AG20443 (cell line): Measurements from ENCODE around the gene KCNJ6.
"Not testable (repeated sequence)": the region's sequence is repeated elsewhere in the genome, so short reads cannot be mapped to it uniquely, and the experiment has no call there.

ENCODE experiments used
- DNase-seq: peaks from one replicate; pipeline ENCODE4 v3.0.0; 2012; ENCODE audit warnings: low spot score, mixed read lengths

Gene KCNJ6

DNA sequence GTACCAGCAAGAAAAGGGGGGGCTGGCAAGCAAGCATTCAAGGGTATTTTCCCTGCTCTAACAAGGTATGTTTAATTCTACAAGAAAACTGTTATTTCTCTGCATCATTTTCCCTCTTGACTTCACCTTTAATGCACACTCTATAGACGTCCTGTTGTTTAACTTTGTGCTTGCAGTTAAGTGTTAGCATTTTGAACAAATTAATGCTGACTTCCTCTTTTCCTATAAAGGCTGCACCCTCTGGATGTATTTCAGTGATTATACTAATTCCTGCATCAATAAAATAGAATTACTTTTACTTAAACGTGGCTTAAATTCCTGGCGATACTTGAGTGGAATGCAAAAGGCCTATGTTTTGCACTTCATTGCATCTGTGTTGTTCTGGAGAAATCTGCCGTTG, 183.3 kb downstream of the KCNJ6 start:
- no peak for DNase-seq

- DNase-seq, result no peak
Observed at GRCh38 chr21:37724201-37724600, 192.1 kb downstream of the KCNJ6 start.

DNA sequence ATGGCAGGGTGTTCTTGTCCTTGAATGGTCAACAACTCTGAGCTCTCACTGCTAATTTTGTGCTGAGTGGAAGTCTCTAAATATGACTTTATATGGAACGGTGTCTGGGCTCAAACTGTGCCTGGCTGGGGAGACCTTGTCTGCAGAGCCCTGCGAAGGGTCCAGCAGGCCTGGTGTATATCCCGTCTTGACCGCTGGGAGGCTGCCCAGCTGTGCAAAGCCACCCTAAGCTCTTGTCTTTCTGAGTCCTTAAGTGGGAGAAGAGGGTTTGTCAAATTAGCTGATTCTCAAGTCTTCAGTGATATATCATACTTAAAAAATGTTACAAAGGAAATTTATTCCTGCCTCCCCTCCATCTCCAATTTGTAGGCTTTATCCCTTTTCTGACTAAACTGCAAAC, 198.7 kb downstream of the KCNJ6 start:
- no peak for DNase-seq

- not testable (repeated sequence) for DNase-seq
Observed at GRCh38 chr21:37712569-37712934, 203.7 kb downstream of the KCNJ6 start.

DNA sequence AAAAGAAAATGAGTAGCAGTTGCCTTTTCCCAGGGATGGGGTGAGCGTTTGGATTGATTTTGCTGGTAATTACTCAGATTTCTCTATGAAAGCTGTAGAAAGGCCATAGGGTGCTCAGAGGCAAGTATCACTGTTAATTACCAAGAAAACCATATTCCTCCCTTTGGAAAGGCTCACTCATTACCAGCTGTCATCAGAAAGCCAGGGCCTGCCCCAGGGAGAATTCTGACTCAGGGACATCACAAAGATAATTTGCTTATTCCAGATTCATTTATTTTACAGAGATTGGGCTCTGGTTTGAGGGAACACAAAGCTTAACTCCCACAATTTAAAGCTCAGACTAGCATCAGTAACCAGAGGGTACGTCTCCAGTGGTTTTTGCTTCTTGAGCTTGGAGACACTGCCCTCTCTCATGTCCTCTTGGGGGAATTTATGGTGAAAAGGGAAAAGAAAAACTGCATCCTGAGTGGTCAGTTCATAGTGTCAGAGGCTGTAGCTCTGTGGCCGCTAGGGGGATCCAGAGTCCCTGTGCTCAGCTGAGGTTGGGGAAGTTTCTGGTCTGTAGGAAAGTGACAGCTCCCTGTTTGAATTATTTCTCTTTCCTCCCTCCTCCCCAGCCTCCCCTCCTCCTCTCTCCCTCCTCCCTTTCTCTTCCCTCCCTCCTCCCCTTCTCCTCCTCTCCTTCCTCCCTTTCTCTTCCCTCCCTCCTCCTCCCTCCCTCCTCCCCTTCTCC, 204.3 kb downstream of the KCNJ6 start:
- DNase-seq, result peak; percentile 87

DNA sequence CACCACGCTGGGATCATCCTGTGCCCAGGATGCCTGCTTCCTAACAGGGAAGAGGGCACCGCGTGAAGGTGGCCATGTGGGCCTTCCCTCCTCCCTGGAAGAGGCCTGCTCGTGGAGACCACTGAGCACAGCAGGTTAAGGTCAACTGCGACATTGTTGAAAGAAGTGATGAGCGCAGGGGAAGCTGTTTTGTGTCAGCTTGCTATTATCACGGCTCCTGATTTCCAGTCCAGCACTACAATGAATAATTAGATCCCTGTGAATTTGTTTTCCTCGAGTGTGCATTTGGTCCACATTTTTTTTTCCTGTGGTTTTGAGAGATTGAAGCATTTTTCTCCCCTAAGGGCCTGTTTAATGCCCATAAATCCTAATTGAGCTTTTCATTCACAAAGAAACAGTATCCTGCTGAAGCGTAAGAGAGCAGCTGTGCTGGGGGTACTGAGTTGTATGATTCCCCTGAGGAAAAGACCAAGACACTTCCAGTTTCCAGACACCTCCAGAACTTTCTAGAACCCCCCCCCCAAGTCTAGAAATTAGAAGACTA, 204.9 kb downstream of the KCNJ6 start:
- DNase-seq, result no peak

GRCh38 chr21:37710546-37711285, 205.5 kb downstream of the KCNJ6 start:
- DNase-seq, result no peak

DNA sequence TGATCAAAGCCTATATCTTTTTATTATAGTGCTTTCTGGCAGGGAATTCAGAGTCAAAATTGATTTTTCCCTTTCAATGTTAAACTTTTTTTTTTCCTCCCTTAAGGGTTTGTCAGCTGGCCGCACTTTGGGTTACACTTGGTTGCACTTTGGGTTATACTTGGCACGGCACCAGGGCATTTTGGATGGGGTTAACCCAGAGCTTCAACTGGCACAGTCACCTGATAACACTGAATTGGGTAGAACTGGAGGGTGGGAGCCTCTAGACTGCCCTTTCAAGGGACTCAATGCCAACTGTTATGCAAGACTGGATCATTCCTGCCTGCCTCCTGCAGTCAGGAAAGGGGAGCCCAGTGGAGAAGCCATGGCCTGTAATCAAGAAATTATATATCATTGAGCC, 211.5 kb downstream of the KCNJ6 start:
- DNase-seq, result no peak

DNA sequence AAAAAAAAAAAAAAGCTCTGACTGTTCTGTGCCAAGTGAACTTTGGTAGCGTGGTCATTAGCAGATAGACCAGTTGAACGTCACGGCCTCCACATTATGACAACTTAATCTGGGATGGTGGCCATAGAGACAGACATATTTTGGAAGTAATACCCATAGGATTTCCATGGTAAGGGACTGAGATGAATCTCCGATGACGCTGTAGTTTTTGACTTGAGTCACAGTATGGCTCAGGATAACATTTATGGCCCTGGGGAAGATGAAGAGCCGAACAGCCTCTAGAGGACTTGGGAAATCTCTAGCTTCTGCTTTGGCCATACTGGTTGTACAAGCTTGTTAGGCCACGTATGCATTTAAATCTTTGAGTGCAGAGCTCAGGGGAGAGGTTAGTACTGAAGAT, 214.0 kb downstream of the KCNJ6 start:
- DNase-seq, result no peak

GRCh38 chr21:37700641-37701202, 215.5 kb downstream of the KCNJ6 start:
- peak; percentile 88 for DNase-seq

DNA sequence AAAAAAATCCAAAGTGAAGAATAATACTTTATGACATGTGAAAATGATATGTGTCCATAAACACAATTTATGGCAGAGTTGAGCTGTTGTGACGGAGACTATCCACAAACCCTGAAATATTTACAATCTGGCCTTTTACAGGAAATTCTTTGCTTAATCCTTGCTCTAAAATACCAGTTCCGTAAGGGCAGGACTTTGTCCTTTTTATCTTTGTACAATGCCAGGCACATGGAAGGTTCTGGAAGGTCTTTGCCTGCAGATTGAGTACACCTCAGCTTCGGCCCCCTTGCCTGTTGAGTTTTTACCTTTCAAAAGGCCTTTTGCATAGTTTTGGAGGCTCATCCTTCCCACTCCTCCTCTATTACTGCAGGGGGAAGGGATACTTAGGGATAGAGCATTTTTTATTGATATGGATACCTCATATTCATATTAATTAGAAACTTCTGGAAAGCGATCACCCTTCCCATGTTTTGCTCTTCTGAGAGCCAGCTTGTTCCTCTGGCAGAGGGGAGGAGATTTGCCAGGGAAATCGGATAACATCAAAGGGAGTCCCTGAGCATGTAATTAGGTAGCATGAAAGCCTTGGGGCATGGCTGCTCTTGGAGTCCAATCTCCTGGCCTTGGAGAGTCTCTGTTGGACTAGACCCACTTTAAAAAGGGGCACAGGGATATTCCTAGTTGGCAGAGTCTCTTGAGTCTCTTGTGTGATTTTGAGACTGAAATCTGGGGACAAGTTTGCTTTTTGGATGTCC, 217.1 kb downstream of the KCNJ6 start:
- no peak for DNase-seq

DNA sequence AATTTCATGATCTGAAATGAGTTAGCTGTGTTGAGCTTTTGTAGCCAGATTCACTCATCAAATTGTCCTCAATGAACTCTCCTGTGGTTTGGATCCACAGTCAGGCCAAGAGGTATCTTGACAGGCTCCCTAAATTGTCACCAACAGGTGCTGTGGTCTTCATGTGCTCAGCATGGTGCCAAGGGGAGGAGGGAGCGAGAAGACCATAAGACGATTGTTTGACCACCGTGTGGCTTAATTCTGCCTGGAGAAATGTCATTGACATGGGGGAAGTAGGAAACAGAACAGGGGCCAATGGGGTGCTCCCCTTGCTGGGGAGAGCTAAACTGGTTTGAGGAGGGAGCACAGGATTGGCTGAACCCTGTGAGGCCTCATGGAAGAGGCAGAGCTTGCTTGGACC, 219.3 kb downstream of the KCNJ6 start:
- DNase-seq, result no peak

DNA sequence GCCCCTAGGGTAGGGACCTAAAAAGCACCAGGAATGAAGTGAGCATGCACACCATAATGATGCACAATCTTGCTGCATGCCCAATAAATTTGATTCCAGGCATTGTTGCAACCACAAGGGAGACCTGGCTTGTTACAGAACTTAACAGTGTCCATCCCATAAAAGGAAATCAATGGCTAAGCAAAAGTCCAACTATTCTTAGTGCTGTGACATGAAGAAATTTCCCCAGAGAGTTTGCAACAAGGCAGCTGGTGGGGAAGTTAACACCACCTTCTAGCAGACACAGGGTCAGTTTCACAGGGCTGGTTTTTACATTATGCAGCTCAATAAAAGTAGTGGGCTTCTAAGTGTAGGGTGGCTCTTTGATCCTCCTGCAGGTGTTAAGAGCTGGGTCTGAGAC, 221.1 kb downstream of the KCNJ6 start:
- no peak for DNase-seq

DNA sequence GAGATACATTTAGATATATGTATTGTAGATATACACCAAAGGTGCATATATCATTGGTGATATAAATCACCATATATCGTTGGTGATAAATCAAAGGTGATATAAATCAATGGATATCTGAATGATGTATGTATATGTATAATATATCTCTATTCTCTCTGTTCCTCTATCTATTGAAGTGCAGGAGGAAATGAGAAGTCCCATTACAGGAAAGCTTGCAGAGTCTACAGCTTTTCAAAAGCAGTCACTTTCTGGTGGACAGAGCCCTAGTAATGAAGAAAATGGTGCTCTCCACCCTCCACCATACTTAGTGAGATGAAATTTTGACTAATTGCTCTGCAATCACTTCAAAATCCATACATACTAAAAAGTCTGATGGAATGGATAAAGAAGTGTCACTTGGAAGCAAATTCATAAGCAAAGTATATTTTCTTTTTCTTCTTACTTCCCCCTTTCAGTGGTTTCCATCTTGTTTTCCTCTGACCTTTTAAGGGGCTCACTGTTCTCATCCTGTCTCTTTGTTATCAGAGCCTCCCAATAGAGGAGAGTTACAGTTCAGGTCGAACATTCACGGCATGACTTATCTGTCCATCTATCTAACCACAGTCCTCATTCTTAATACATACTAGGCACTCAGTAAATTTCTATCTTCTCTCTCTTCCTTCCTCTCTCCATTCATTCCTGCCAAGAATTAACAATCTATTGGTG, 227.2 kb downstream of the KCNJ6 start:
- no peak for DNase-seq

DNA sequence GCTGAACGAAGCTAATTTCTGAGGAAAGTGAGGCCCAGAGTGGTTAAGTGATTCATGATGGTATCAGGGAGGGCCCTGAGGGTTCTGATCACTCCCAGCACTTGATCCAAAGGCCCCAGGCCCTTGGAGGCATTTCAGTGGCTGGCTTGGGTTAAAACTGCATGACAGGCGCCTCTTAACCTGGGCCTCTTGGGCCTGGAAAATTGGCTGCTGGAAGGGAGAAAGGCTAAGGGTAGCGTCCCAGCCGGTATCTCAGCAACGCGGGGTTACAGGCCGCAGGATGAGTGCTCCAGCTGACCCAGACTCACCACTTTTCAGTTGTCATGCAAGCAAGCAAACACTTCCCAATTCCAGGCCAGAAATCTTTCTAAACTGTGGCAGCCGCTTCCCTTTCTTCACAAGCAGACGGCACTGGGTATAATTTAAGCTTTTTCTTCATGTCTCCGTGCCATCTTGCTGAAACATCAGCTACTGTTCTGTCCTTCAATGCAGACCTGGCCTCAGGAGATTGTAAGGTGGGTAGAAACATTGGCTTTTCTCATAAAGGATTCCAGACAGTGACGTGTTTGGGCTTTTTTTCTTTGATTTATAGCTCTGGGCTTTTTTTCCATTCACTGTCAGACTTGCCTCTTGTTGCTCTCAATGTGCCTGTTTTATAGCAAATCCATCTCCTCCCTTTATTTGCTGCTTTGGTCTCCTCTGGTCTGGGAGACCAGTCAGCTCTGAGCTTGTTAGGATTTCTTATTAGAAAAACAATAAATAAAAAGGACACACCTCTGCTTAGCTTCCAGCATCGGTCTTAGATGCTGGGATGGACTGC, 229.1 kb downstream of the KCNJ6 start:
- DNase-seq, result peak; percentile 71

- DNase-seq, result no peak
Observed at GRCh38 chr21:37684547-37684946, 231.7 kb downstream of the KCNJ6 start.

DNA sequence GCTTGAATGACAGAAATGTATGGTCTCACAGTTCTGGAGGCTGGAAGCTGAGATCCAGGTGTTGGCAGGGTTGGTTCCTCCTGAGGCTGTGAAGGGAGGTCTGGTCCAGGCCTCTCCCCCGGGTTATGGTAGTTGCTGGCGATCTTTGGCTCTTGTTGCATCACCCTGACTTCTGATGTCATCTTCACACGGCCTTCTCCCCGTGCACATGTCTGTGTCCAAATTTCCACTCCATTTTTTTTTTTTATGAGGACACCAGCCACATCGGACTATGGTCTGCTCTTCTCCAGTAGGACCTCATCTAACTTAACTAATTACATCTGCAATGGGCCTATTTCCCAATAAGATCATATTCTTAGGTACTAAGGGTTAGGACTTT, 232.2 kb downstream of the KCNJ6 start:
- DNase-seq, result no peak

DNA sequence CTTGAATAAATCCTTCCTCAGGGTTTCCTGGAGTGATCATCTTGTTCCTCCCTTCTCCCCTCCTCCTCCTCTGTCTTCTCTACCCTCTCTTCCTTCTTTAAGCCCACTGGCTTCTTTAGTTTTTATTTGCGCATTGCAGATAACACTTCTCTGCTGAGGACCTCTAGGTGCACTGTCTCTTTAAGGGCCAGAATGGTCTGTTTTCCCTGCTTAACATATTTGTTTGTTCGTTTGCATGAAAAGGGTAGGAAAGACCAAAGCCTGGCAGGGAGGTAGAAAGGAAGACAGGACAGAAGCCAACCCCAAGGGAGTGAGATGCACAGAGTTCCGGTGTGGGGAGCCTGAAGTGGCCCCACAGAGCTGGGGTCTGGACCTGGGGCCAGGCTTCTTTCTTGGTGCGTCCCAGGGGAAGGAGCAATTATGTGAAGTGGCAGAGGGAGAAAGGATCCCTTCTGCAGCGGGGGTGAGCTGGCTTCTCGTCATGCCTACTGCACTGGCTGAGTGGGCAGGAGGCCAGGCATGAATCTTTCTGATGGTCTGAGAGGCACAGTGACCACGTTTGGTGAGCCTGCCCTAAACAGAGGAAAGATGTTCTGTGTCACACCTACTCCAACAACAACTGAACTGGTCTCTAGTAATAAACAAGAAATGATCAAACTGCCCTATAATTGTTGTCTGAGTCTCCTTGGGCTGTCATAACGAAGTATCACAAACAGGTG, 232.7 kb downstream of the KCNJ6 start:
- DNase-seq, result no peak

DNA sequence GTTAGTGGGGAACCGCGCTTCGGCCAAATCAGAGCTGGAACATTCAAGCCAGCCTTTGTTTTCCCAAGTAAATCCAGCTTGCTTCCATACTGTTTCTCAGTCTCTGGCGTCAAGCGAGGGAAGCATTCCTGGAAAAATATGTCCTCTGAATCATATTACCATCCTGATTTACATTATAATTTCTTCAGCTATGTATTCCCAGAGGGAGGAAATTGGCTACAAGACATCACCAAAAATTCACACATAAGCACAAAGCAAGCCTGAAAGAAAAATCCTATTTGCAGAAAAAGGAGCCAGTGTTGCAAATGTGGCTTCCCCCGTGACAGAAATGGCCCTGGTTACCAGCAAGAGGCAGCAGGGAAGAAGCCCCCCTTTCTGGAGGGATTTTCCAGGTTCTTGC, 233.3 kb downstream of the KCNJ6 start:
- no peak for DNase-seq

GRCh38 chr21:37677006-37677405, 239.3 kb downstream of the KCNJ6 start:
- DNase-seq, result no peak
